HCT116 (cell line): ENCODE measurements around the gene DIS3L2. TPM values are rescaled to one million over a fixed set of nuclear protein-coding genes. Genes with fewer than 3 reads are reported as not detected.
A peak's percentile ranks its signal among the peaks of the same experiment; 100 is the strongest.

Experiments
- ATAC-seq: fragments of 200-7000 bp; cut with Tn5 transposase; 2 replicates; pipeline ENCODE4 v1.9.1; 2020; ENCODE audit warnings: mild to moderate bottlenecking, moderate library complexity
- BruUV-seq: library from RNA; stranded (reverse); fragments of 400-500 nt; replicated peaks from 2 replicates; lab custom pipeline; 2021; lab: Mats Ljungman, UMichigan
- CTCF ChIA-PET: fragments of 300-600 bp; sonication (Branson Sonifier 250); formaldehyde crosslinking; loops from one replicate; lab custom pipeline; 2021; ENCODE audit warnings: antibody characterized with exemption; lab: Charles Lee
- POLR2A ChIA-PET: fragments of 300-600, 350-600 bp; sonication (Branson Sonifier 250); formaldehyde crosslinking; loops from one replicate; lab custom pipeline; 2021; ENCODE audit warnings: antibody characterized with exemption; lab: Charles Lee
- RAD21 ChIA-PET, 2 experiments: fragments of 300-600 bp; sonication (Branson Sonifier 250); formaldehyde crosslinking; loops; one replicate each; lab custom pipeline; 2023; ENCODE audit warnings: low total read pairs in 2 of 2; ENCODE audit not compliant: uncharacterized antibody in 2 of 2, unreplicated experiment in 2 of 2, low non-redundant PET in 1 of 2; lab: Charles Lee
- DNase-seq: peaks from one replicate; pipeline ENCODE4 v3.0.0-alpha.2; 2010; ENCODE audit warnings: low read depth, low spot score
- H2AFZ ChIP-seq: fragments of 200-600 bp; shearing (Covaris generic), sonication (generic); 2 replicates; pipeline ENCODE4 v1.6.1; 2017; ENCODE audit warnings: low read depth, mixed run types, mixed read lengths, antibody characterized with exemption, low read length; ENCODE audit not compliant: poor library complexity, severe bottlenecking
- H3K27ac ChIP-seq: 2 replicates; pipeline ENCODE4 v1.5.1; 2012; ENCODE audit warnings: low read depth, low read length
- H3K27me3 ChIP-seq: fragments of 200-600 bp; sonication (generic); 2 replicates; pipeline ENCODE4 v1.6.1; 2016; ENCODE audit warnings: mixed run types, low read length, mixed read lengths; ENCODE audit not compliant: insufficient read depth
- H3K36me3 ChIP-seq, 2 experiments: fragments of 200-500 bp in 1 of 2; fragments of 200-600 bp in 1 of 2; sonication (Bioruptor generic) in 1 of 2; sonication (generic) in 1 of 2; 2 replicates each; pipeline versions ENCODE4 v1.5.1 to v1.6.1; 2014 to 2016; ENCODE audit warnings: low read length in 2 of 2, inconsistent platforms in 1 of 2, mixed read lengths in 1 of 2, mixed run types in 1 of 2; ENCODE audit not compliant: insufficient read depth in 2 of 2, control insufficient read depth in 1 of 2
- H3K4me1 ChIP-seq, 2 experiments: fragments of 200-600 bp in 1 of 2; sonication (generic) in 1 of 2; 2 replicates each; pipeline versions ENCODE4 v1.5.1 to v1.6.1; 2012 to 2017; ENCODE audit warnings: low read length in 2 of 2, inconsistent platforms in 1 of 2, mild to moderate bottlenecking in 1 of 2, mixed read lengths in 1 of 2, mixed run types in 1 of 2, moderate library complexity in 1 of 2; ENCODE audit not compliant: insufficient read depth in 2 of 2, control insufficient read depth in 1 of 2
- H3K4me2 ChIP-seq: fragments of 200-600 bp; sonication (generic); 2 replicates; pipeline ENCODE4 v1.6.1; 2017; ENCODE audit warnings: mixed run types, low read length, mixed read lengths
- H3K4me3 ChIP-seq, 2 experiments: fragments of 200-600 bp in 1 of 2; sonication (generic) in 1 of 2; replicated peaks in 1 of 2; 2 replicates each; pipeline ENCODE4 v1.5.1; 2011 to 2016; ENCODE audit warnings: low read length in 2 of 2, control low read depth in 1 of 2, low read depth in 1 of 2, mild to moderate bottlenecking in 1 of 2, mixed read lengths in 1 of 2, mixed run types in 1 of 2
- H3K79me2 ChIP-seq: fragments of 200-600 bp; sonication (generic); 2 replicates; pipeline ENCODE4 v1.6.1; 2017; ENCODE audit warnings: mild to moderate bottlenecking, mixed run types, low read length, moderate library complexity, mixed read lengths; ENCODE audit not compliant: insufficient read depth
- H3K9ac ChIP-seq: fragments of 200-600 bp; sonication (generic); 2 replicates; pipeline ENCODE4 v1.6.1; 2016; ENCODE audit warnings: low read length, mixed read lengths
- H3K9me2 ChIP-seq: fragments of 200-600 bp; sonication (generic), shearing (Covaris generic); 2 replicates; pipeline ENCODE4 v1.6.1; 2017; ENCODE audit warnings: mixed run types, mild to moderate bottlenecking, moderate library complexity; ENCODE audit not compliant: insufficient read depth
- H3K9me3 ChIP-seq, 2 experiments: fragments of 200-500 bp in 1 of 2; fragments of 200-600 bp in 1 of 2; sonication (Bioruptor generic) in 1 of 2; sonication (generic) in 1 of 2; 2 replicates each; pipeline ENCODE4 v1.6.1; 2014 to 2017; ENCODE audit warnings: low read length in 2 of 2, mixed read lengths in 2 of 2, inconsistent platforms in 1 of 2, low read depth in 1 of 2, mild to moderate bottlenecking in 1 of 2, mixed run types in 1 of 2, moderate library complexity in 1 of 2; ENCODE audit not compliant: control insufficient read depth in 1 of 2, insufficient read depth in 1 of 2
- H4K20me1 ChIP-seq: fragments of 200-600 bp; sonication (generic), shearing (Covaris generic); 2 replicates; pipeline ENCODE4 v1.6.1; 2017; ENCODE audit warnings: mixed run types, mild to moderate bottlenecking, moderate library complexity; ENCODE audit not compliant: insufficient read depth
- CBX3 ChIP-seq: IDR thresholded peaks from 2 replicates; pipeline ENCODE4 v1.6.1; 2012; ENCODE audit warnings: low read depth
- CEBPB ChIP-seq: IDR thresholded peaks from 2 replicates; pipeline ENCODE4 v1.6.1; 2012; ENCODE audit warnings: low read depth
- CTCF ChIP-seq, 3 experiments: fragments of 200-600 bp in 1 of 3; sonication (generic) in 1 of 3; IDR thresholded peaks in 2 of 3; conservative IDR thresholded peaks in 1 of 3; 2 replicates each; pipeline ENCODE4 v1.5.1; 2012 to 2017; ENCODE audit warnings: low read depth in 2 of 3, low read length in 2 of 3, antibody characterized with exemption in 1 of 3, borderline replicate concordance in 1 of 3, control low read depth in 1 of 3, mild to moderate bottlenecking in 1 of 3, mixed read lengths in 1 of 3, mixed run types in 1 of 3, moderate library complexity in 1 of 3; ENCODE audit not compliant: insufficient read depth in 1 of 3
- EGR1 ChIP-seq: IDR thresholded peaks from 2 replicates; pipeline ENCODE4 v1.6.1; 2012; ENCODE audit warnings: low read depth
- EZH2phosphoT487 ChIP-seq: fragments of 200-600 bp; IDR thresholded peaks from 2 replicates; pipeline ENCODE4 v1.6.1; 2018; ENCODE audit warnings: antibody characterized with exemption, borderline replicate concordance
- ZFX ChIP-seq: fragments of 450-650 bp; IDR thresholded peaks from 2 replicates; pipeline ENCODE4 v1.6.1; 2017
- ZNF274 ChIP-seq: fragments of 200-500 bp; sonication (Bioruptor generic); IDR thresholded peaks from 2 replicates; pipeline ENCODE4 v1.6.1; 2014; ENCODE audit warnings: mild to moderate bottlenecking, low read depth, low read length, inconsistent platforms
- intact Hi-C: fragments of 100-400 bp; cut with micrococcal nuclease; formaldehyde crosslinking; loops from 2 replicates; pipeline ENCODE4 v1.10.0; 2022
- total RNA-seq: library from RNA; stranded (reverse); gene quantifications from one replicate; pipeline ENCODE4 v1.2.1, GENCODE V29; 2021; ENCODE audit not compliant: unreplicated experiment

The DIS3L2 gene
- total RNA-seq, 1 experiment from 2014 or later: 42.5 TPM

- Histone ChIP-seq H3K27me3 (no peaks in the 10 kb centered on the region), H3K4me1 (no peaks in the 10 kb centered on the region), H3K9ac (no peak overlapping the region), H3K36me3 (no peaks in the 10 kb centered on the region), H3K79me2 (no peaks in the 10 kb centered on the region), H4K20me1 (no peaks in the 10 kb centered on the region), H3K9me3 (no peaks in the 10 kb centered on the region), H3K27ac (no peak overlapping the region), H3K4me3 (no peak overlapping the region), H2AFZ (no peak overlapping the region), H3K4me2 (no peak overlapping the region), H3K9me2 (no peaks in the 10 kb centered on the region)
- ChIA-PET RAD21 (no interaction called here), POLR2A (no interaction called here), CTCF (no interaction called here)
- intact Hi-C loops: no loop called here
- TF ChIP-seq CTCF (IDR thresholded peaks at IDR 0.05 in 2 of 3, conservative IDR thresholded peaks at IDR 0.05 in 1 of 3; ENCODE audit: borderline replicate concordance in 1 of 3, insufficient read depth in 1 of 3, low read depth in 2 of 3, low read length in 2 of 3): no peak
- TF ChIP-seq EGR1: no peak
- TF ChIP-seq CEBPB: no peak
- no peak for TF ChIP-seq ZFX
- no peak for TF ChIP-seq CBX3
- no peak for TF ChIP-seq EZH2phosphoT487
- no TSS peak for BruUV-seq
- no peak for DNase-seq
- no peak for ATAC-seq
Observed at GRCh38 chr2:232116852-232117251, 155.3 kb downstream of the DIS3L2 start.

GRCh38 chr2:232117413-232117812, 155.9 kb downstream of the DIS3L2 start:
- POLR2A ChIA-PET: no interaction called here

More at GRCh38 chr2:232117413-232117812, 155.9 kb downstream of the DIS3L2 start:
- Histone ChIP-seq H3K27ac (no peak overlapping the region), H3K9me3 (no peaks in the 10 kb centered on the region), H3K4me3 (no peak overlapping the region), H3K9me2 (no peaks in the 10 kb centered on the region), H3K36me3 (no peaks in the 10 kb centered on the region), H3K79me2 (no peaks in the 10 kb centered on the region), H3K9ac (no peak overlapping the region), H4K20me1 (no peaks in the 10 kb centered on the region), H3K4me1 (no peaks in the 10 kb centered on the region), H2AFZ (no peak overlapping the region), H3K27me3 (no peaks in the 10 kb centered on the region), H3K4me2 (no peak overlapping the region)
- ChIA-PET CTCF (no interaction called here), RAD21 (no interaction called here)
- intact Hi-C loops: no loop called here
- DNase-seq (no peak), ATAC-seq (no peak)
- no peak for TF ChIP-seq ZNF274
- 0 out of 6 replicates have a peak, but pooled peaks of 2 of the 3 experiments have one; percentile 11 to 14 for TF ChIP-seq CTCF (IDR thresholded peaks at IDR 0.05 in 2 of 3, conservative IDR thresholded peaks at IDR 0.05 in 1 of 3; ENCODE audit: borderline replicate concordance in 1 of 3, insufficient read depth in 1 of 3, low read depth in 2 of 3, low read length in 2 of 3)
- no TSS peak for BruUV-seq
